GM15510 (cell line): ENCODE measurements around the gene LONP2.

Source experiments
- POLR2A ChIP-seq: IDR thresholded peaks from 3 replicates; pipeline ENCODE4 v1.6.1; 2011; ENCODE audit warnings: borderline replicate concordance; ENCODE audit not compliant: insufficient read length; ENCODE audit errors: extremely low read depth

LONP2 gene

DNA sequence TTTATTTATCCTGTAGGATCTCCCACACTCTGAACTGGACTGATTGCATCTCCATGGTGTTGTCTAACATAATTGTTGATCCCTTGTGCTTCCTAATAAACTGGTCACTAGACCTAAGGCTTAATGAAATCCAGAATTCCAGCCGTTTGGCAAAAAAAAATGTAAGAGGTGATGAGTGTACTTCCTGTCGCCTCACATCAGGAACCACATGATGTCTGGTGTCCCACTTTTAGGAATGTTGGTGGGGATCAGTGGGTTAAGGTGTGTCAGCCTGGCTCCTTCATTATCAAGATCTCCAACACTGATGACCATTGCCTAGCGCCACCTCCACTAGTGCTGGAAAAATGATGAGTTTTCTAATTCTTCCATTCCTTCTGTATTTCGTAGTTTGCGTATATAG lies 18.6 kb upstream of the LONP2 start:
- TF ChIP-seq POLR2A: no peak

GRCh38 chr16:48231727-48232492 lies 12.2 kb upstream of the LONP2 start:
- no peak for TF ChIP-seq POLR2A

DNA sequence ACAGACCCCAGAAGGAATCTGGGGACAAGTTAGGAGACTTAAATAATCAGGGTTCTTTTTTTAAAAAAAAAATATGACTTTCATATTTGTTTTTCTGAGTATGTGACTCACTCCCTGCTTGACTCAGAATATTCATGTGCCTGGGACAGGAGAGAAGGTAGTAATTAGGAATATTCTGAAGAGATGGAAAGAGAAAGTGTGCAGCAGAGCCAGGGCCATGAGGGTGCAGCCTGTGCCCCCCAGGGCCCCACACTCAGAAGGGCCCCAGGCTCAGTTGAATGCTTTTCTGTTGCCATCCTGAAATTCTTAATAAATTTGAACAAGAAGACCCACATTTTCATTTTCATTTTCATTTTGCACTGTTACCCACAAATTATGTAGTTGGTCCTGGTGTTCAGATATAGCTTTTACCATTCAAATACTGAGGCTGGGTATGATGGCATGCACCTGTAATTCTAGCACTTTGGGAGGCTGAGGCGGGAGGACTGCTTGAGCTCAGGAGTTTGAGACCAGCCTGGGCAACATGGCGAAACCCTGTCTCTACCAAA lies 11.5 kb upstream of the LONP2 start:
- TF ChIP-seq POLR2A: no peak

- TF ChIP-seq POLR2A: no peak
Observed at GRCh38 chr16:48234630-48235029, 9.5 kb upstream of the LONP2 start.

- no peak for TF ChIP-seq POLR2A
Observed at GRCh38 chr16:48235058-48235555, 9.0 kb upstream of the LONP2 start.

DNA sequence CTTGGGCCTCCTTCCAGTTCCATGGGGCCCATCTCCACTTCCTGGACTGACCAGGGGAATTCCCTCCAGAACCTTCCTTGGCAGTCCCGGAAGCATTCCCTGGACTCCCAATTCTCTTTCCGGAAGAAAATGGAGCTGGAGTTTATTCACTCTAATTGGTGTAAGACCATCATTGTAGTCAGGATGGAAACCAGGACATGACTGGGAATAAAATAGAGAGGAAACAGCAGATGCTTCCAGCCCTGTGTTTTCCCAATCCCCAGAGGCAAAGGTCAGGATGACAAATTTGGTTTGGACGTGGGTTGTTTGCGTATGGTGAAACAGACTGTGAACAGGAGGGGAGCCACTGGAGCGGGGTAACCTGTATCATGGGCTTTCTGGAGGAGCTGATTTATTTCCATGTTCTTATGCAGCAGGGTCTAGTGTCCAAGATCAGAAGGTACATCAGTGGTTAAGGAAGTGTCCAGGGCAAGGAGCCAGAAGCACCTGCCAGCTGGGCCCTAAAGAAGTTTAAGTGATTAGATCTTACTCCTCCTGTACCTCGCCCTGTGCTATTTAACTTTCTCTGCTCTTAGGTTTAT lies 8.5 kb upstream of the LONP2 start:
- TF ChIP-seq POLR2A: no peak

DNA sequence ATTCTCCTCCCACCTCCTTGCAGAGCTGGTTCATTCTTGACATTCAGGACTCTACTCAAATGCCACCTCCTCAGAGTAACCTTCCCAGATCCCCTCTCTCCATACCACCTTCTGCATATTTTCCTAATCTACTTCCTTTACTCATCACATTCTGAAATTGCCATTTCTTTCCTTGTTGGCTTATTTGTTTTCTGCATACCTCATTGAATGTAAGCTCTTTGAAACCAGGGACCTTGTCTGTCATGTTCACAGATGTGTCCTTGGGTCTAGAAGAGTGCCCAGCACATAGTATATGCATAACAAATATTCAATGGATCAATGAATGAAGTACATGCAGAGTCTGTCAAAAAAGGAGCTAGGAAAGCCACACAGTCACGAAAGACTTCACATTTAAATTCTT lies 7.8 kb upstream of the LONP2 start:
- no peak for TF ChIP-seq POLR2A

DNA sequence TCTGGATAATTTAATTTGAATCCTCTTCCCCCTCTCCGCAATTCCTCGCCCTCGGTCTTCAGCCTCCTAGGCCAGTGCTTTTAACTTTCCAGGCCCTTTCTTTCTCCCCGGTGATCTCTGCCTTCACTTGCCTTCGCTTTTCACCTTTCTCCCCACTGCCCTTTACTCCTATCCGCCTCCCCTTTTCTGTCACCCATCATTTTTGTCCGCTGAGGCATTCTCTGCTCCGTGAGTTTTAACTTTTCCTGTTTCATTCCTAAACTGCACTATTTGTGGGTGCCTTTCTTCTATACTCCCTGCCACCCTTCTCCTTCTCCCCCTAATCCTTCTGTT lies 729 bp downstream of the LONP2 start:
- no peak for TF ChIP-seq POLR2A

- TF ChIP-seq POLR2A: no peak
Observed at GRCh38 chr16:48246066-48246465, 2.0 kb downstream of the LONP2 start.

DNA sequence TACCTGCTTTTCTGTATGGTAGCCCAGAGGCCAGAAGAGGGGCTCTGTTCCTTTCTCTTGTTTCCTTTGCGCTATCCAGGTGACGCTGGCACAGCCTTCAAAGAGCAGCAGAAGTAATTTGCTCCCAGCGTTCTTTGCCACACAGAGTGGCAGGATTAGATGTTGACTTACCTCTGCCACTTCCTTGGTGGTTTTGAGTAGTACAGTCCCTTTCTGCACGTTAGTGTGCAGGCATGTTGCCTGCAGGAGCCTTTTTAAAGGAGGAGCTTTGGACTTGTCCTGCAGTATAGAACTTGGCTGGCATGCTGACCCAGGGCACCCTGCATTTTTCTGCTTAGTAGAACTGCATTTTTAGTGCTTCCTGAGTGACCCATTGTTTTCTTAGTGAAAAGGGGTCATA lies 3.2 kb downstream of the LONP2 start, which contains the start of gene ABCC11:
TSS of gene ABCC11 (minus strand) at position 229 of the 400 bp plus-strand sequence. CDS start 15,618 bp downstream, outside the sequence.
- TF ChIP-seq POLR2A: no peak

- TF ChIP-seq POLR2A: no peak
Observed at GRCh38 chr16:48250520-48251278, 6.6 kb downstream of the LONP2 start.

DNA sequence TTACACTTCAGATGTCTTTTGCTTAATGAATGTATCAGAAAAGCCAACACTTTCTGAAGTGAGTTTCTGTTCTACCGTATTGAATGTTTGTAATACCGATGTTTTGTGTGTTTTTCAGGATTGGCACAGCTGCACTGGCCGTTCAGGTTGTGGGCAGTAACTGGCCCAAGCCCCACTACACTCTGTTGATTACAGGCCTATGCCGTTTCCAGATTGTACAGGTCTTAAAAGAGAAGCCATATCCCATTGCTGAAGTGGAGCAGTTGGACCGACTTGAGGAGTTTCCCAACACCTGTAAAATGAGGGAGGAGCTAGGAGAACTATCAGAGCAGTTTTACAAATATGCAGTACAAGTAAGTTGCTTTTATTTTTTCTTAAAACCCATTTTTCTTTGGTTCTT lies 7.9 kb downstream of the LONP2 start:
- TF ChIP-seq POLR2A: no peak

DNA sequence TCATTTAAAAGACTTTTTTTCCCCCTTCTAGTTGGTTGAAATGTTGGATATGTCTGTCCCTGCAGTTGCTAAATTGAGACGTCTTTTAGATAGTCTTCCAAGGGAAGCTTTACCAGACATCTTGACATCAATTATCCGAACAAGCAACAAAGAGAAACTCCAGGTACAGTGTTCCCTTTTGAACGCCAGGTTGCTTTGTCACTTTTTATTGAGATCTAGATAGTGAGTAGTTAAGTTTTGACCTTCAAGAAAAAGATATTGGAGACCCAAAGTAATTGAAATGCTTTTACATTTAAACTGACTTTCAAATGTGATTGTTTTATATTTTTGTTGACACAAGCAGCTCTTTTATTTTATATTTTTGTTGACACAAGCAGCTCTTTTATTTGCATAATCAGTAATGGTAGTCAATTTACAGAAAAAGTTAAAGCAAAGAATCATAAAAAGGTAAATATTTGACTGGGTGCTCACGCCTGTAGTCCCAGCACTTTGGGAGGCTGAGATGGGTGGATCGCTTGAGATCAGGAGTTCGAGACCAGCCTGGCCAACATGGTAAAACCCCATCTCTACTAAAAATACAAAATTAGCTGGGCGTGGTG lies 12.6 kb downstream of the LONP2 start:
- no peak for TF ChIP-seq POLR2A

GRCh38 chr16:48261569-48261968 lies 17.5 kb downstream of the LONP2 start:
- TF ChIP-seq POLR2A: no peak

GRCh38 chr16:48262631-48263030 lies 18.5 kb downstream of the LONP2 start:
- no peak for TF ChIP-seq POLR2A

- TF ChIP-seq POLR2A: no peak
Observed at GRCh38 chr16:48269011-48269410, 24.9 kb downstream of the LONP2 start.

DNA sequence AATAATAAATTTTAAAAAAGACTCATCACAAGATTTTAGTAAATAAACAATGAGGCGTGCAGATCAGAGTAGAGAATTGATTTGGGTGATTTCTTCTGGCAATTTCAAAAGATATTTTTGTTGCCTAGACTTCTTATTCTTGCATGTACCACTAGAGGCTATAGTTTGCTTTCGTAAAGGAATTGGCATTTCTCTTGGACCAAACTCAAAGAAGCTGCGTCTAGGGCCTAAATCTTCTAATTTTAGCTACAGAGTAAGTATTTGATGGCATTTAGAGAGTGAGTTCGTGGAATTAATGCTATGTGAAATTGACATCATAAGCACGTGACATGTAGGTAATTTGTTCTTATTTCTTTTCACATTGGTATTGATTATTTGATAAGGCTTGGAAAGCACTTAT lies 27.6 kb downstream of the LONP2 start:
- no peak for TF ChIP-seq POLR2A
